Colon (tissue), 2 donors: Measurements from ENCODE around the gene ARSH.
"Not testable (repeated sequence)": the region's sequence is repeated elsewhere in the genome, so short reads cannot be mapped to it uniquely, and the experiment has no call there.

ENCODE experiments used
- FAIRE-seq: peaks from 2 replicates; lab custom pipeline; 2012; peaks lifted over from hg19 to GRCh38; lab: Jason Lieb, UNC
- donor health status: control.
- donor health status: control.

ARSH gene, protein sequence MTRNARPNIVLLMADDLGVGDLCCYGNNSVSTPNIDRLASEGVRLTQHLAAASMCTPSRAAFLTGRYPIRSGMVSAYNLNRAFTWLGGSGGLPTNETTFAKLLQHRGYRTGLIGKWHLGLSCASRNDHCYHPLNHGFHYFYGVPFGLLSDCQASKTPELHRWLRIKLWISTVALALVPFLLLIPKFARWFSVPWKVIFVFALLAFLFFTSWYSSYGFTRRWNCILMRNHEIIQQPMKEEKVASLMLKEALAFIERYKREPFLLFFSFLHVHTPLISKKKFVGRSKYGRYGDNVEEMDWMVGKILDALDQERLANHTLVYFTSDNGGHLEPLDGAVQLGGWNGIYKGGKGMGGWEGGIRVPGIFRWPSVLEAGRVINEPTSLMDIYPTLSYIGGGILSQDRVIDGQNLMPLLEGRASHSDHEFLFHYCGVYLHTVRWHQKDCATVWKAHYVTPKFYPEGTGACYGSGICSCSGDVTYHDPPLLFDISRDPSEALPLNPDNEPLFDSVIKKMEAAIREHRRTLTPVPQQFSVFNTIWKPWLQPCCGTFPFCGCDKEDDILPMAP

DNA sequence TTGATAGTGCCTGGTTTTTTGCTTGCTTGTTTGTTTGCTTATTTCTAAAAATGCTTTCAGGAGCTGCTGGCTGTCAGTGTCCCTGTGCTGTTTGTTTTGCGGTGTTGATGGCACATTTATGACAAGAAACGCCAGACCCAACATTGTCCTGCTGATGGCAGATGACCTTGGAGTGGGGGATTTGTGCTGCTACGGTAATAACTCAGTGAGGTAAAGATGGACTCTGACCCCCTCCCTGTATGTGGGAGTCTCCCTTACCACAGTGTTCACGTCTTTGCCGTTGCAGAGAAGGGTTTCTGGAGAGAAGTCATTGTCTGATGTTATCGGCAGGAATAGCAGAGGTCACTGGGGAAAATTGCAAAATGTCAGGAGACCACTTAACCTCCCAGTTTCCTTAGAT lies at the start of gene ARSH:
TSS of gene ARSH (plus strand) at position 52 of the 400 bp plus-strand sequence. CDS start at position 119, 67 bp downstream.
- FAIRE-seq: no peak

DNA sequence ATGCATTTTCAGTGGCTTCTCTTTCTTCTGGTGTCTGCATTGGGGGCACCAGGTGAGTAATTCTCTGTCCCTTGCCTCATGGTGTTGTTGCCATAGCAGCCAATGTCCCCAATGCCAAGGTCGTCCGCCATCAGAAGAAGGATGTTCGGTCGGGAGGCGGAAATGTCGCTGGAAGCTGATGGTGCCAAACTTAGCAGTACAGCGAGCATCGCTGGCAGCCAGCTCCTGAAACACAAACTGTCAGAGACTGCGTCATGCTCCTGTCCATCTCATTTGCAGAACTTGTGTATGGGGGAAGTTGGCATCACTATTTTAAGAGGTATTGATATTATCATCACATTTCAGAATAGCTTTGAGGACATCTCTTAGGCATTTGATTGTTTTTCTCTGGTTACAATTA lies 48.1 kb upstream of the ARSH start:
- no peak for FAIRE-seq

DNA sequence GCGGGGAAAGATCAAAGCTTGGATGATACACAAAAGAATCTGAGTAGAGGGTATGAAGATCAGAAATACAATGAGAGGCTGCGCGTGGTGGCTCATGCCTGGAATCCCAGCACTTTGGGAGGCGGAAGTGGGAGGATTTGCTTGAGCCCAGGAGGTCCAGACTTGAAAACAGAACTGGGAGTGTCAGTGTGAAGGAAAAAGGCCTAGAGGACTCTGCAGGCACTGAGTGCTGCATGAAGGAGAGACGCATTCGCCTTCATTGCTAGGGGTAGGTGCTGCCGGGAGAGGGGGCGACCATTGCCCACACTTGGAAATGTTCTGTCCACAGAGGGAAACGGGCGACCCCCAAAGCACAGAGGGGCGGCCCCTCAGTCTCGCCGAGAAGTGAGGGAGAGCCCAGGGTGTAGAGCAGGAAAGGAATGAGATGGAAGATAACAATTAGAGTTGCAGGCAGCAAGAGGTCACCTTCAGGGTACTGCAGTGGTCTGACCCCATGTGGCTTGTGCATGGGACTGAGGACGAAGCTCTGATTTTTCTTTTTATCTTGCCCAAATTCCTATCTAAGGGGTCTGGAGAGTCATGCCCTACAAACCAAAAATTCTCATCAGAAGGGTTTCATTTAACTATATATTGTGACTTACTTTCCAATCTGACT lies 45.4 kb upstream of the ARSH start:
- no peak for FAIRE-seq

DNA sequence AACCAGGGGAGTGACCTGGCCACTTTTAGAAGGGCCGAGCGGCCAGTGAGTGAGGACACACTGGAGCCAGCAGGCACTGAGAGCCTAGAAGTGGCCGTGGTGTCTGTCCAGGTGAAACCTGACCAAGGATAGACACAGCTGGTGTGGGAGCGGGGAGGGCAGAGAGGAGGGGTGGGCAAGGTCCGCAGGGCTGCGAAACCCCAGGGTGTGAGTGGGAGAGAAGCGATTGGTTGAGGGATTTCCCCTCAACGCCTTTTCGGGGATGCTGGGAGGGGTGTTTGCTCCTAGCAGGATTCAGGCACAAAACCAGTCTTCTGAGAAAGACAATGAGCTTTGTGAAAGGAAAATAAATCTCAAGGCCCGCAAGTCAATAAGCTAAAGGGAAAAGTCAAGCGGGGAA lies 44.0 kb upstream of the ARSH start:
- FAIRE-seq: no peak

DNA sequence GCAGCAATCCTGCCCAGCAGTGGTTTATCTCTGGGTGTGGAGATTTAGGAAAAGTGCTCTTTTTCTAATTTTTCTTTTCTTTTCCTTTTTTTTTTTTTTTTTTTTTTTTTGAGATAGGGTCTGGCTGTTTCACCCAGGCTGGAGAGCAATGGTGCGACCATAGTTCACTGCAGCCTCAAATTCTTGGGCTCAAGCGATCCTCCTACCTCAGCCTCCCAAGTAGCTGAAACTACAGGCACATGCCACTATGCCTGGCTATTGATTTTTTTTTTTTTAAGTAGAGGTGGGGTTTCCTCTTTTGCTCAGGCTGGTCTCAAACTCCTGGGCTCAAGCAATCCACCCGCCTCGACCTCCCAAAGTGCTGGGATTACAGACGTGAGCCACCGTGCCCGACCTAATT lies 42.9 kb upstream of the ARSH start:
- not testable (repeated sequence) for FAIRE-seq

DNA sequence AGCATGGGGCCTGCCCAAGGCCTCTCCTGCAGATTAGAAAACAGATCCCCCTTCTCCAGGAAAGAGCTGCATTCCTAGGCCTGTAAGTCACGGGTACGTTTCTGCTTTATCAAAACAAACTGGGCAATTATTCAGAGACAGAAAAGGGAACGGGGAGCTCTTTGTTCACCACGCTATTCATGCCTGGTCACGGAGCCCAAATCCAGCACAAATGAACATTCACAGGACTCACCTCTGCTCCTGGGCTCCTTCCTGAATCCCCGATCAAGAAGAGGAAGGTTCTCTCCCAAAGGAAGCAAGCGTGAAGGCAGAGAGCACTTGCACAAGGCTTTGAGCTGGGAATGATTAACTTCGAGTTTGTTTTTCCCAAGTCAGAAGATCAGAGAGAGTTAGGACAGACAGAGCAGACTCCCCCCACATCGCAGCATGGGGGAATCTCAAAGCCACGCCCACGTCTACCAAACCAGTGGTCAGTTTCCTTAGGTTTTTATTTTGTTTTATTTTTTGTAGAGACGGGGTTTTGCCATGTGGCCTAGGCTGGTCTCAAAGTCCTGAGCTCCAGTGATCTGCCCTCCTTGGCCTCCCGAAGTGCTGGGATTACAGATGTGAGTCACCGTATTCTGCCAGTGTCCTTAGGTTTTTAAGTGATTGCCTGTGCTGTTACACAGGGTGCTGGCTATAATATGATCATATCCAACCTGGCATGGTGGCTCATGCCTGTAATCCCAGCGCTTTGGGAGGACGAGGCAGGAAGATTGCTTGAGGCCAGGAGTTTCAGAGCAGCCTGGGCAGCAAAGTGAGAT lies 42.2 kb upstream of the ARSH start:
- FAIRE-seq: not testable (repeated sequence)

DNA sequence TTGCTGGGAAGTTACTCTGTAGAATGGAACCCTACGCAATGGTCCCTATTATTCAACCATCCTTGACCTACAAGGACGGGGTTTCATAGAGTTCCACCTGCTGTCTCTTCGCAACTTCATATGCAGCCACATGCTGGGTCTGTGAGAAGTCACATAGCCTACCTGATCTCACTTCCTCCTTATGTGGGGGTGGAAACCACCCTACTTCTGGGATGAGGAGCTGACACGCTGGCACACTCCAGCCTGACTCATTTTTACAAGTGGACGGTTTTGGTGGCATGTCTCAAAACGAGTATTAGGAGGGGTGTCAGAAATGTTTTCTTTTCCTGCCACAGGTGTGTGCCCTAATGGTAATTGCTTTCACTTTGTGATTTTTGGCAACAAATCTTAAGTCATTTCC lies 40.4 kb upstream of the ARSH start:
- FAIRE-seq: no peak

DNA sequence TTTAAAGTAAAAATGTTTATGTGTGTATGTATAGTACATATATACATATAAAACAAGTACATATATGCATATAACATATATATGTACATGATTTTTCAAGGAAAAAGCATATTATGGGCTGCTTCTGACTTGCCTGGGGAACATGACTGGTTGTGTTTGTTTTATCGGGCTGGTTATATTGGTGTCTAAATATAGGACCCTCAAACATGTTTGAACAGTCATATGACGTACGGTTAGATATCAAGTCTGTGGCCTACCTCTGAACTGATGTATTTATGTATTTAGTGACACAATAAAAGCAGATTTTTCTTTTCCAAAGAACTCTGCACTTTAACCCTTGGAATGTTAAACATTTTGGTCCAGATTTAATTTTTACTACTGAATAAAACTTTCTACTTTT lies 39.3 kb upstream of the ARSH start:
- no peak for FAIRE-seq

DNA sequence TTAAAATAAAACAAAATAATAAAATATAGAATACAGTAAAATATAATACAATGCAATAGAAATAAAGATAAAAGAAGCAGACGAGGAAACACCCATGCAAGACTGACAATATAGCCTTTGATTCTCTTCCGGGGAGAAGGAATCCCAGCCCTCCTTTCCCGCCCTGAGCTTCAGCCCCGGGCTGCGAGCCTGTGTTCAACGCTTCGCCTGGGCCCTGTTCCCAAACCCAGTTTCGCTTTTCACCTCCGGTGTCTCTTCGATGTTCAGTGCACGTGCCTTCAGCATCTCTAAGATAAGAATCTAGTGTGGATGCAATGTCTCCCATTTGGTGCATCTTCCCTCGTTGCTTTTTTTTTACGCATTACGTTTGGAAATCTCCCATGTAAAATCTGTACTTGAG lies 38.8 kb upstream of the ARSH start:
- FAIRE-seq: no peak

DNA sequence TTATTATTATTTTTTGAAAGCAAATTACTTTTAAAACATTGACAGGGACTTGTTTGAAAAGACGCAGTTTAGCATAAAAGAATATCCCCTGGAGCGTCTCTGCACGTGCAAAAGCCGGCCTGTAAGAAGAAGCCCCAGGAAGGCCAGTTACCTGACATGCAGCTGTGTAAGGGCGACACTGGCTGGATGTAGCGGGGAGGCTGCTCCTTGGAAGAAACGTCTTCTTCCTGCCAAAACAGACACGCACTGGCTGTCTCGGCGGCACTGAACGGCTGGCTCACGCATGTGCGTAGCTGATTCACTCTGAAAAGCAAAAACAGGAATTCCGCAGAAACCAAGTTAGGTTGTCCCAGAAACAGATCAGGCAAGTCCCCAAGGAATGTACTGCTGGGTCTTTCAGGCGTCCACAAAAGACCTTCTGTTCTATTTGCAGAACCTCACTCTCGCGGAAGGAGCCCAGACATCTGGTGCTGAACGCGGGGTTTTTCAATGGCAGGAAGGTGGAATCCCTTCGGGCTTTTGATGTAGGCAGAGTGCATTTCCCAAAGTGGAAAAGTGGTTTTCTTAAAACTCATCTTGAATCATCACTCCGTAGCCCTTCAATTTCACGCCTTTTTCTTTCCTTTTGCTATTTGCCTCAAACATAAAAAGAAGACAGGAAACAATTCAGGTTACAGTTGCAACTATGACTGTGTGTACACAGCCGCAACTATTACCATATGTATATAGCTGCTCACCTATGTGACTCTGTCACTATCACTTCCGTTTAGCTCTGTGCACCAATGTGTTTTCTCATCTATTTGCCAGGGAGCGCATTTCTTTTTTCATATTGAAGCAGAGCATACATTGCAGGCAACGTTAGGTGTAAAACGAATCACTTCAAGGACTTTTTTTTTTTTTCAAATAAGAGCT lies 38.1 kb upstream of the ARSH start:
- FAIRE-seq: no peak

DNA sequence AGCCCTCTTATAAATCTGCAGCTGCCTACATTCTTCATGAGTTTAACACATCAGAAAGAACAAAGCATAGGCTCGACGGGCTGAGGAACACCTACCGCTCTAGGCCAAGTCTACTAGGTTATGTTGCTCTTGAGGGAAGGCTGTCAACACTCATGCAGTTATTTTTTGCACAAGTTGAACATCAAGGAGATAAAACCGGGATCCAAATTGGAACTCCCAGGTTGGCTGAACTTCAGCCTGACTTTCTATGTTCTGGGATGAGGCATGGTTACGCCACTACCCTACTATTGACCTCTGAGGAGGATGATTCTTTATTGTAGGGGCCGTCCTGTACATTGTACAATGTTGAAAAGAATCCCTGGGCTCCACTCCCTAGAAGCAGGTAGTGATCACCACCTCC lies 37.3 kb upstream of the ARSH start:
- FAIRE-seq: no peak

DNA sequence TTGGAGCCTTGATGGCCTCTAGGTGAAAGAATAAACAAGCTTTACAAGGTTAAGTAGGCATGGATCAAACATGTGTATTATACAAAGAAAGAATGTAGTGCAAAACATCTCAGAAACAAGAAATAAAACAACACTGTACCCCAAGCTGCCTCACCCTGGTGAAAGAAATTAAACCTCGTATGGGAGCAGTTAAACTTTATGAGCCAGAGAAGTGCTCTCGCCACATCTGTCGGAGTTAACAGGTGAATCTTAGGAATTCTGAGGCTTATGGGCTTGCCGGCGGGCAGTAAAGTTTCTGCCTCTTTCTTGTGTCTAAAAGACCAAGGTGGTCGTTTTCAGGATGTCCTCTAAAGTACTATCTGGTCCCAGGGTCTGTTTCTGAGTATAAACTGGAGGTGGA lies 34.0 kb upstream of the ARSH start:
- no peak for FAIRE-seq

DNA sequence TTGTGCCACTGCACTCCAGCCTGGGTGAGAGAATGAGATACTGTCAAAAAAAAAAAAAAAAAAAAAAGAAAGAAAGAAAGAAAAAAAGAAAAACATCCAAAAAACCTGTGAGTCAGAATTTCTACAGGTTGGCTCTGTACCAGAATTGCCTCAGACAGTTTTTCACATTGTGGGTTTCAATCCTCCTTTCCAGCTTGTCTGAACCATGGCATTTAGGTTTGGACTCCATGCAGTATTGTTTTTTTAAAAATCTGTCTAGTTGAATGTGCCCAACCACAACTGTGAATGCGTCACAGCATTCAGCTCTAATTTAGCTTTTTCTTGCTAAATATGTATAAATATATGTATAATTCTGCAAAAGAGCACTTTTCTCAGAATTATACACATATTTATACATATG lies 31.4 kb upstream of the ARSH start:
- peak; percentile 14 for FAIRE-seq

DNA sequence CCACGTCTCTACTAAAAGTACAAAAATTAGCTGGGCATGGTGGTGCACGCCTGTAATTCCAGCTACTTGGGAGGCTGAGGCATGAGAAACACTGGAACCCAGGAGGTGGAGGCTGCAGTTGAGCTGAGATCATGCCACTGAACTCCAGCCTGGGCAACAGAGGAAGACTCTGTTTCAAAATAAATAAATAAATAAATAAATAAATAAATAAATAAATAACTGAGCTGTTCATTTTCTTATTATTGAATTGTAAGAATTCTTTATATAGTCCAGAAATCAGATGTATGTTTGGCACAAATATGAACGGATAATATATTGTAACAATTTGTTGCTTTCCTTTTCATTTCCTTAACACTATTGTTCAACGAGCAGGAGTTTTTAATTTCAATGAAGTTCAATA lies 27.7 kb upstream of the ARSH start:
- not testable (repeated sequence) for FAIRE-seq

DNA sequence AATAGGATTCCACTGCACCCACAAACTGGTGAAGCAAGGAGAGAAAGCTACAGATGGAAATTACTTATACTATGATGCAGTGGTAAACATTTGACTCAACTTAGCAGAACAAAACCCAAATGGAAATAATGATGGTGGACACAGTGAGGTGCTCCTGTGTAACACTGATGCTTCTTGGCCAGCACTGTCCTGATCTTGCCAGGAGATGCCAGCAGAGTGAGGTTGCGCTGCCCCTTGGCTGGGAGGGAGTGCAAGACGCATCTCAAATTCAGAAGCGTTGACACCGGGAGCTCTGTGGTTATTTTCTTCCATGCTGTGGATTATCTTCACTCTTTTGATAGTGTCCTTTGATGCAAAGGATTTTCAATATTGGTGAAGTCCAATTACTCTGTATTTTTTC lies 22.0 kb upstream of the ARSH start:
- no peak for FAIRE-seq

DNA sequence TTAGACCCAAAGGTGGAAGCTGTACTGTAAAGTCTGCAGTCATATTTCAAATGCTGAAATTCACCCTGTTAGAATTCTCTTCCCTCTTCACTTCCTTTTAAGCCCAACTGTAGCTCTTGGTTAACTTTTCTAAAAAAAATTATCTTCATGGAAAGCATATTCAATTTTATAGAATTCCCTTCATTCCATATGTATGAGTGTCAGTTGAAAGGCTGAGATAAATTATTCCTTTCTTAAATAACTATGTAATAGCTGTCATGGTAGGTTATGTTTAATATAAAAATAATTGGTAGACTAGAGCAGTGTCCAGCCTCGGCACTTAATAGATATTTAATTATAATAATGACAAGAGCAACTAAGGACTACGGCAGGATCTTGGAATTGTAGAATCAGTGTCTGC lies 16.8 kb upstream of the ARSH start:
- FAIRE-seq: no peak

DNA sequence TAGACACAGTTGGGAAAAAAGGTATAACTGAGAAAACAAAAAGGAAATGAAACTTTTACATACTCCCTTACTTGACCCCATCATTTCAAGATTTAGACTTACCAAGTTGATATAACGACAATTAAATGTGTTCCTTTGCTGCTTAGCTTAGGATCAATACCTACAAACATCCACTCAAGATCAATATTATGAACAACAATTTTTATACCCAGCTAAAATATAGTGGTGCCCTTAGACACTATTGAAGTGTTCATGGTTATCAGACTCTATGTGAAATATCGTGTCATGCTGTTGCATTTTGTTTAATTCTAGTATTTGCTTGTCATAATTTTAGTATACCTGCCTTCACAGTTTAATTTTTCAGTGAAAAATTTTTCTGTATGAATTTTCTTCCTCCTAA lies 4.2 kb downstream of the ARSH start:
- FAIRE-seq: no peak

DNA sequence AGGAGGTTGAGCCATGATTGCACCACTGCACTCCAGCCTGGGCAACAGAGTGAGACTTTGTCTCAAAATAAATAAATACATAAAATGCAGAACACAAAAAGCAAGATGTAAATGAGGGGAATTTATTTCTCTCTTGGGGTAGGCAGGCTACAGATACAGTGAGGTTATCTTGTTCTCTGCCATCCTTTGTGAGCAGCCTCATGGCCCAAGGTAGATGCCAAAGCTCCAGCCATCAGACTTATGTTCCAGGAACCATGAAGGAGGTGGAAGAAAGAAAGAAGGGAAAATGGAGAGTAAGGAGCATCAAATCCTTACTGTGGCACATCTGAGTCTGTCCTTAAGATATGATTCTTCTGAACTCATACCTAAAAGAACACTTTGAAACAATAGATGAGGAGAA lies 11.1 kb downstream of the ARSH start:
- FAIRE-seq: no peak

DNA sequence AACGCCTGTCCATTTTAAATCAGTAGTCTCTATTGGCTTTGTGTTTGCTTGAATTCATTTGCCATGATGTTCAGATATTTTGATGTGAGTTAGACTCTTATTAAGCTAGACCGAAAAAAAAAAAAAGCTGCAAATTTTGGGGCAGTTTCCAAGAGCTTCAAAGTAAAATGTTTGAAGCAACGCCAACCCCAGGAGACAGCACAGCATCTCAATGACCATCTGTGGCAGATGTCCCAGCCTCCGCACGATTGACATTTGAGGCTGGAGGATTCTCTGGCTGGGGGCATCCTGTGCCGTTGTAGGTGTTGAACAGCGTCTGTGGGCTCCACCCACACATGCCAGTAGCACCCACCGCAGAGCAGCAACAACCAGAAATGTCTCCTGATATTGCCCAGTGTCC lies 17.8 kb downstream of the ARSH start:
- no peak for FAIRE-seq

DNA sequence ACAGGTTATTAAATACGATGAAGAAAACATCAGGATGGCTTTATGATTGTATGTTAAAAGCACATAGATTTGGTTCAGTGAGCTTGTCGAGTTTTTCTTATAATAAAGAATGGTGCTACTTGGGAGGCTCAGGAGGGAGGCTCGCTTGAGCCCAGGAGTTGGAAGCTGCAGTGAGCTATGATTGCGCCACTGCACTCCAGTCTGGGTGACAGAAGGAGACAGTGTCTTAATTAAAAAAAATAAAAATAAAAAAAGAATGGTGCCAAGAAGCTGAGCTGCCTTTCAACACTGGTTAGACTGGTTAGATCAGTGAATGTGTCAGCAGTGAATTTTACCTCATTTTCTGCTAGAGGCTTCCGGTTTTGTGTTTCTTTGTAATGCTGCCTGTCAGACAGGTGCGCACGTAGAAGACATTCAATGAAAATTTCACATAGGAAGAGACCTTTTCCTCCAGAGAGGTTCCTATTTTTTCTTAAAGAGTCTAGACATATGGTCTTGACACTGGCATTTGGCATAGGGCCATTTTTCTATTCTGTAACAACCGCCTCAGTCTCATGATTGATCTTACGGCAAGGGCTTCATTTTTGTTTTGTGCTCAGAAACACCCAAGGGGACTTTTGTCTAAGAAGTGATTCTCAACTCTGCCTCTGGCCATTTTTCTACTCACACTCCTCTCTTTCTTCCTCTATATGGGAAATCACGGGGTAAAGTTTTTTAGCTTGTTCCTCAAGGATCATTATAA lies 19.9 kb downstream of the ARSH start:
- FAIRE-seq: no peak

DNA sequence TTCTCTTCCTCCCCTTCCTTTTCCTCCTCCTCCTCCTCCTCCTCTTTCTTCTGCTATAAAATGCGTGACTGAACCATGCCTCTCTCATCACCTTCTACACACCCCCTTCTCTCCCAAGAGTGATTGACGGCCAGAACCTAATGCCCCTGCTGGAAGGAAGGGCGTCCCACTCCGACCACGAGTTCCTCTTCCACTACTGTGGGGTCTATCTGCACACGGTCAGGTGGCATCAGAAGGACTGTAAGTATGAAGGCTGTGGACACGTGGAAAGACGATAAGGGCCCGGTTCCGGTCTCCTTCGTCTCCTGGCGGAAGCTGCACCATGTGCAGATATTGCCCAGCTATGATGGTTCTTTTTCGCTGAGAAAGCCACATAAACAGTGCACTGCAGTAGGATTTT lies 22.8 kb downstream of the ARSH start:
- no peak for FAIRE-seq
